IMR-90 (cell line): ENCODE results near the gene LYRM2. TPM values are rescaled to one million over a fixed set of nuclear protein-coding genes. Genes with fewer than 3 reads are reported as not detected.
A peak's percentile ranks its signal among the peaks of the same experiment; 100 is the strongest.

Source experiments
- ATAC-seq: fragments of 200-7000 bp; cut with Tn5 transposase; 2 replicates; pipeline ENCODE4 v1.9.1; 2020; ENCODE audit warnings: low read depth, mild to moderate bottlenecking, moderate library complexity
- BruUV-seq: library from RNA; stranded (reverse); fragments of 400-500 nt; replicated peaks from 2 replicates; lab custom pipeline; 2021; lab: Mats Ljungman, UMichigan
- CTCF ChIA-PET: fragments of 300-600 bp; formaldehyde crosslinking; extraction: SDS; loops from one replicate; lab custom pipeline; 2021; ENCODE audit warnings: antibody characterized with exemption; lab: Yijun Ruan, JAX
- POLR2A ChIA-PET: fragments of 300-600 bp; sonication (Branson Sonifier 250); formaldehyde crosslinking; loops from one replicate; lab custom pipeline; 2022; ENCODE audit warnings: antibody characterized with exemption; ENCODE audit not compliant: unreplicated experiment; lab: Charles Lee
- DNase-seq: peaks from one replicate; pipeline ENCODE4 v3.0.0; 2013
- H2AFZ ChIP-seq: replicated peaks from 2 replicates; pipeline ENCODE3; 2013; ENCODE audit warnings: low read length, mild to moderate bottlenecking; ENCODE audit not compliant: poor library complexity
- H2AK5ac ChIP-seq: 2 replicates; pipeline ENCODE4 v1.6.1; 2013; ENCODE audit warnings: low read depth, low read length, inconsistent platforms
- H2AK9ac ChIP-seq: replicated peaks from 2 replicates; pipeline ENCODE3; 2013; ENCODE audit warnings: mild to moderate bottlenecking, low read depth, low read length, moderate library complexity; ENCODE audit not compliant: poor library complexity
- H2BK120ac ChIP-seq: 2 replicates; pipeline ENCODE4 v1.6.1; 2013; ENCODE audit warnings: low read depth, low read length, inconsistent platforms
- H2BK15ac ChIP-seq: 3 replicates; pipeline ENCODE4 v1.6.1; 2013; ENCODE audit warnings: low read depth, low read length, inconsistent platforms
- H2BK20ac ChIP-seq: 2 replicates; pipeline ENCODE4 v1.6.1; 2013; ENCODE audit warnings: low read depth, mild to moderate bottlenecking, inconsistent platforms, low read length, moderate library complexity
- H2BK5ac ChIP-seq: 2 replicates; pipeline ENCODE4 v1.6.1; 2013; ENCODE audit warnings: mild to moderate bottlenecking, low read depth, low read length, inconsistent platforms; ENCODE audit not compliant: poor library complexity, severe bottlenecking
- H3K14ac ChIP-seq: replicated peaks from 2 replicates; pipeline ENCODE4 v1.6.1; 2013; ENCODE audit warnings: low read depth, low read length, inconsistent platforms
- H3K18ac ChIP-seq: 2 replicates; pipeline ENCODE4 v1.6.1; 2013; ENCODE audit warnings: low read depth, low read length, control low read depth
- H3K23ac ChIP-seq: 2 replicates; pipeline ENCODE4 v1.6.1; 2013; ENCODE audit warnings: low read depth, low read length, inconsistent platforms
- H3K27ac ChIP-seq: 2 replicates; pipeline ENCODE4 v1.5.1; 2013; ENCODE audit warnings: mild to moderate bottlenecking, control low read depth, low read length; ENCODE audit not compliant: insufficient read depth
- H3K27me3 ChIP-seq: 2 replicates; pipeline ENCODE4 v1.6.1; 2013; ENCODE audit warnings: low read length; ENCODE audit not compliant: control insufficient read depth, insufficient read depth
- H3K36me3 ChIP-seq: 2 replicates; pipeline ENCODE4 v1.6.1; 2013; ENCODE audit warnings: low read length, mixed read lengths; ENCODE audit not compliant: control insufficient read depth, insufficient read depth
- H3K4ac ChIP-seq: 2 replicates; pipeline ENCODE4 v1.6.1; 2013; ENCODE audit warnings: low read depth, low read length, inconsistent platforms
- H3K4me1 ChIP-seq: 2 replicates; pipeline ENCODE4 v1.6.1; 2013; ENCODE audit warnings: low read length, mixed read lengths; ENCODE audit not compliant: control insufficient read depth, insufficient read depth
- H3K4me2 ChIP-seq: 2 replicates; pipeline ENCODE4 v1.6.1; 2013; ENCODE audit warnings: low read depth, mild to moderate bottlenecking, control low read depth, low read length, moderate library complexity
- H3K4me3 ChIP-seq: 2 replicates; pipeline ENCODE4 v1.5.1; 2013; ENCODE audit warnings: low read depth, mild to moderate bottlenecking, control low read depth, low read length, moderate library complexity; ENCODE audit not compliant: insufficient read depth
- H3K56ac ChIP-seq: 2 replicates; pipeline ENCODE4 v1.6.1; 2013; ENCODE audit warnings: low read length, inconsistent platforms; ENCODE audit not compliant: insufficient read depth; ENCODE audit errors: extremely low read depth
- H3K79me1 ChIP-seq, 2 experiments: 2 replicates each; pipeline ENCODE4 v1.6.1; 2013; ENCODE audit warnings: low read length in 2 of 2, inconsistent platforms in 1 of 2, low read depth in 1 of 2
- H3K9ac ChIP-seq: 2 replicates; pipeline ENCODE4 v1.6.1; 2013; ENCODE audit warnings: low read depth, low read length, control low read depth
- H3K9me1 ChIP-seq: 2 replicates; pipeline ENCODE4 v1.6.1; 2013; ENCODE audit warnings: low read length, inconsistent platforms; ENCODE audit not compliant: insufficient read depth
- H3K9me3 ChIP-seq: 2 replicates; pipeline ENCODE4 v1.6.1; 2013; ENCODE audit warnings: low read length; ENCODE audit not compliant: control insufficient read depth, insufficient read depth
- H4K20me1 ChIP-seq: 2 replicates; pipeline ENCODE4 v1.6.1; 2013; ENCODE audit warnings: low read length, inconsistent platforms; ENCODE audit not compliant: insufficient read depth
- H4K5ac ChIP-seq: 2 replicates; pipeline ENCODE4 v1.6.1; 2013; ENCODE audit warnings: mild to moderate bottlenecking, low read depth, low read length, control low read depth
- H4K8ac ChIP-seq, 2 experiments: 2 replicates each; pipeline ENCODE4 v1.6.1; 2013; ENCODE audit warnings: low read depth in 2 of 2, low read length in 2 of 2, control low read depth in 1 of 2, inconsistent platforms in 1 of 2
- H4K91ac ChIP-seq: 2 replicates; pipeline ENCODE4 v1.6.1; 2013; ENCODE audit warnings: low read depth, low read length, inconsistent platforms; ENCODE audit not compliant: insufficient read depth
- BHLHE40 ChIP-seq: fragments of 150-350 bp; IDR thresholded peaks from 2 replicates; pipeline ENCODE4 v1.6.1; 2016; ENCODE audit warnings: mild to moderate bottlenecking, low read depth, low read length
- CEBPB ChIP-seq: IDR thresholded peaks from 2 replicates; pipeline ENCODE4 v1.6.1; 2012; ENCODE audit warnings: low read depth, low read length, improper control_type of control experiment
- CHD1 ChIP-seq: IDR thresholded peaks from 2 replicates; pipeline ENCODE4 v1.6.1; 2012; ENCODE audit warnings: low read depth, low read length, improper control_type of control experiment
- FOS ChIP-seq: fragments of 150-350 bp; IDR thresholded peaks from 2 replicates; pipeline ENCODE4 v1.6.1; 2016; ENCODE audit warnings: low read depth, low read length
- MAFK ChIP-seq: IDR thresholded peaks from 2 replicates; pipeline ENCODE4 v1.6.1; 2012; ENCODE audit warnings: low read depth, low read length, improper control_type of control experiment
- MAZ ChIP-seq: IDR thresholded peaks from 2 replicates; pipeline ENCODE4 v1.6.1; 2012; ENCODE audit warnings: low read depth, mild to moderate bottlenecking, low read length, improper control_type of control experiment, moderate library complexity, borderline replicate concordance
- MXI1 ChIP-seq: IDR thresholded peaks from 2 replicates; pipeline ENCODE4 v1.6.1; 2012; ENCODE audit warnings: low read depth, mild to moderate bottlenecking, low read length, moderate library complexity, borderline replicate concordance
- NFE2L2 ChIP-seq: fragments of 150-350 bp; IDR thresholded peaks from 2 replicates; pipeline ENCODE4 v1.6.1; 2016; ENCODE audit warnings: low read depth, mild to moderate bottlenecking, low read length
- POLR2A ChIP-seq: IDR thresholded peaks from 2 replicates; pipeline ENCODE4 v1.6.1; 2012; ENCODE audit warnings: mild to moderate bottlenecking, low read depth, low read length
- RAD21 ChIP-seq: IDR thresholded peaks from 2 replicates; pipeline ENCODE4 v1.6.1; 2012; ENCODE audit warnings: low read length, improper control_type of control experiment
- RCOR1 ChIP-seq: IDR thresholded peaks from 2 replicates; pipeline ENCODE4 v1.6.1; 2012; ENCODE audit warnings: mild to moderate bottlenecking, low read length, improper control_type of control experiment; ENCODE audit not compliant: insufficient replicate concordance
- RFX5 ChIP-seq: IDR thresholded peaks from 2 replicates; pipeline ENCODE4 v1.8.0; 2012; ENCODE audit warnings: low read depth, mild to moderate bottlenecking, low read length, moderate library complexity
- SMC3 ChIP-seq: fragments of 150-350 bp; IDR thresholded peaks from 2 replicates; pipeline ENCODE4 v1.6.1; 2016; ENCODE audit warnings: low read depth, mild to moderate bottlenecking, antibody characterized with exemption, low read length, moderate library complexity
- WGBS, 2 experiments: methylation state at CpG; one replicate each; pipeline versions ENCODE4 v1.1.5 to v1.1.7; 2013; ENCODE audit warnings: missing lambda C conversion rate in 2 of 2; ENCODE audit not compliant: insufficient read length in 1 of 2; ENCODE audit errors: extremely low coverage in 2 of 2; 5-methylcytosine and 5-hydroxymethylcytosine counted together
- dilution Hi-C: fragments of 300-500 bp; cut with HindIII; formaldehyde crosslinking; loops from one replicate; pipeline ENCODE4 v1.14.3; 2018; ENCODE audit warnings: low sequenced_read_pairs; ENCODE audit not compliant: unreplicated experiment
- in situ Hi-C: fragments of 300-500 bp; cut with MboI; formaldehyde crosslinking; loops from 3 replicates; pipeline ENCODE4 v1.14.3; 2019; ENCODE audit warnings: low sequenced_read_pairs, inconsistent platforms, mixed read lengths
- intact Hi-C: fragments of 100-400 bp; cut with micrococcal nuclease; formaldehyde crosslinking; loops from 2 replicates; pipeline ENCODE4 v1.10.0; 2022
- polyA plus RNA-seq, 3 experiments: library from polyadenylated mRNA; depleted of rRNA; stranded (reverse); fragments of >200 nt; gene quantifications; 2 replicates each; pipeline ENCODE4 v1.2.3, GENCODE V29; 2012; ENCODE audit warnings: low replicate concordance in 1 of 3
- total RNA-seq: library from RNA; depleted of rRNA; stranded (reverse); fragments of >200 nt; gene quantifications from 2 replicates; pipeline ENCODE4 v1.2.3, GENCODE V29; 2012
- TF ChIP-seq, protein P1 (sequence below): fragments of 150-350 bp; IDR thresholded peaks from 2 replicates; pipeline ENCODE4 v1.6.1; 2017; ENCODE audit warnings: mild to moderate bottlenecking, antibody characterized with exemption, low read length, low read depth
- TF ChIP-seq, protein P2 (sequence below): fragments of 150-350 bp; IDR thresholded peaks from 2 replicates; pipeline ENCODE4 v1.6.1; 2016; ENCODE audit warnings: low read depth, mild to moderate bottlenecking, low read length, moderate library complexity, borderline replicate concordance
- TF ChIP-seq, protein P3 (sequence below): conservative IDR thresholded peaks from 2 replicates; pipeline ENCODE4 v1.5.1; 2012; ENCODE audit warnings: mild to moderate bottlenecking, low read depth, low read length, improper control_type of control experiment

Gene LYRM2
- total and polyA plus RNA-seq, 2 of the 4 experiments (the other 2 are of a cell fraction): 14.0 to 24.0 TPM

DNA sequence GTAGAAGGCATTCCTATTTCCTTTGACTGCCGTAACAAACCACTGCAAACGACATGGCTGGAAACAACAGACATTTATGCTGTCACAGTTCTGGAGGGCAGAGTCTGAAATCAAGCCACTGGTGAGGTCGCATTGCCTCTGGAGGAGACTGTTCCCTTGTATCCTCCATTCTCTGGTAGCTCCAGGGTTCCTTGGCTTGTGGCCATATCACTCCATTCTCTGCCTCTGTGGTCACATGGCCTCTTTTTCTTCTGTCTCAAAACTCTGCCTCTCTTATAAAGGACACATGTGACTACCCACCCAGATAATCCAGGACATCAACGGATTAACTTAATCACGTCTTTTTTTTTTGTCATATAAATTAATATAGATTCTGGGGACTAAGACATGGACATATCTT lies 84.4 kb downstream of the LYRM2 start:
- ATAC-seq: no peak
- H3K9me1 ChIP-seq: no peaks in the 10 kb centered on the region
- WGBS, 2 experiments: 17% methylated on average over 1 of the region's 5 CpGs; no CpG with 5 or more reads in 1 of the 2 experiments

More for the DNA sequence above, 84.4 kb downstream of the LYRM2 start:
- no peak for DNase-seq
- CTCF ChIA-PET: no interaction called here
- no peak overlapping the region for H3K23ac ChIP-seq
- H3K27ac ChIP-seq: no peak overlapping the region
- H3K9ac ChIP-seq: no peak overlapping the region
- no peak overlapping the region for H2BK120ac ChIP-seq
- TF ChIP-seq MXI1 (no peak), FOS (no peak), CHD1 (no peak), RCOR1 (no peak), RAD21 (no peak), BHLHE40 (no peak), MAFK (no peak), POLR2A (no peak), CEBPB (no peak), NFE2L2 (no peak), MAZ (no peak), RFX5 (no peak), SMC3 (no peak)
- TF ChIP-seq, protein P1, sequence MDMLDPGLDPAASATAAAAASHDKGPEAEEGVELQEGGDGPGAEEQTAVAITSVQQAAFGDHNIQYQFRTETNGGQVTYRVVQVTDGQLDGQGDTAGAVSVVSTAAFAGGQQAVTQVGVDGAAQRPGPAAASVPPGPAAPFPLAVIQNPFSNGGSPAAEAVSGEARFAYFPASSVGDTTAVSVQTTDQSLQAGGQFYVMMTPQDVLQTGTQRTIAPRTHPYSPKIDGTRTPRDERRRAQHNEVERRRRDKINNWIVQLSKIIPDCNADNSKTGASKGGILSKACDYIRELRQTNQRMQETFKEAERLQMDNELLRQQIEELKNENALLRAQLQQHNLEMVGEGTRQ: no peak
- TF ChIP-seq, protein P2, sequence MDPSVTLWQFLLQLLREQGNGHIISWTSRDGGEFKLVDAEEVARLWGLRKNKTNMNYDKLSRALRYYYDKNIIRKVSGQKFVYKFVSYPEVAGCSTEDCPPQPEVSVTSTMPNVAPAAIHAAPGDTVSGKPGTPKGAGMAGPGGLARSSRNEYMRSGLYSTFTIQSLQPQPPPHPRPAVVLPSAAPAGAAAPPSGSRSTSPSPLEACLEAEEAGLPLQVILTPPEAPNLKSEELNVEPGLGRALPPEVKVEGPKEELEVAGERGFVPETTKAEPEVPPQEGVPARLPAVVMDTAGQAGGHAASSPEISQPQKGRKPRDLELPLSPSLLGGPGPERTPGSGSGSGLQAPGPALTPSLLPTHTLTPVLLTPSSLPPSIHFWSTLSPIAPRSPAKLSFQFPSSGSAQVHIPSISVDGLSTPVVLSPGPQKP: no peak
- TF ChIP-seq, protein P3, sequence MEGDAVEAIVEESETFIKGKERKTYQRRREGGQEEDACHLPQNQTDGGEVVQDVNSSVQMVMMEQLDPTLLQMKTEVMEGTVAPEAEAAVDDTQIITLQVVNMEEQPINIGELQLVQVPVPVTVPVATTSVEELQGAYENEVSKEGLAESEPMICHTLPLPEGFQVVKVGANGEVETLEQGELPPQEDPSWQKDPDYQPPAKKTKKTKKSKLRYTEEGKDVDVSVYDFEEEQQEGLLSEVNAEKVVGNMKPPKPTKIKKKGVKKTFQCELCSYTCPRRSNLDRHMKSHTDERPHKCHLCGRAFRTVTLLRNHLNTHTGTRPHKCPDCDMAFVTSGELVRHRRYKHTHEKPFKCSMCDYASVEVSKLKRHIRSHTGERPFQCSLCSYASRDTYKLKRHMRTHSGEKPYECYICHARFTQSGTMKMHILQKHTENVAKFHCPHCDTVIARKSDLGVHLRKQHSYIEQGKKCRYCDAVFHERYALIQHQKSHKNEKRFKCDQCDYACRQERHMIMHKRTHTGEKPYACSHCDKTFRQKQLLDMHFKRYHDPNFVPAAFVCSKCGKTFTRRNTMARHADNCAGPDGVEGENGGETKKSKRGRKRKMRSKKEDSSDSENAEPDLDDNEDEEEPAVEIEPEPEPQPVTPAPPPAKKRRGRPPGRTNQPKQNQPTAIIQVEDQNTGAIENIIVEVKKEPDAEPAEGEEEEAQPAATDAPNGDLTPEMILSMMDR: no peak
- H4K20me1 ChIP-seq: no peaks in the 10 kb centered on the region
- peak overlapping the region; percentile 6 for H2AFZ ChIP-seq
- H3K27me3 ChIP-seq: no peaks in the 10 kb centered on the region; the same call in 1 of the 2 replicates
- no peak overlapping the region for H2BK20ac ChIP-seq
- H3K4ac ChIP-seq: no peak overlapping the region
- no peak overlapping the region for H3K14ac ChIP-seq
- in situ Hi-C loops (no loop called here), dilution Hi-C loops (no loop called here), intact Hi-C loops (no loop called here)
- H3K4me2 ChIP-seq: no peak overlapping the region
- no peaks in the 10 kb centered on the region for H3K9me3 ChIP-seq
- no peak overlapping the region for H3K18ac ChIP-seq
- H3K36me3 ChIP-seq: no peaks in the 10 kb centered on the region
- no peaks in the 10 kb centered on the region for H3K79me1 ChIP-seq
- H3K56ac ChIP-seq: no peak overlapping the region
- no peak overlapping the region for H4K91ac ChIP-seq
- no peak overlapping the region for H4K8ac ChIP-seq
- no peak overlapping the region for H2AK5ac ChIP-seq
- no peak overlapping the region for H2BK5ac ChIP-seq
- no peak overlapping the region for H2BK15ac ChIP-seq
- H2AK9ac ChIP-seq: no peak overlapping the region
- no peak overlapping the region for H4K5ac ChIP-seq
- no peak overlapping the region for H3K4me3 ChIP-seq
- no TSS peak for BruUV-seq
- POLR2A ChIA-PET: no interaction called here
- H3K4me1 ChIP-seq: no peaks in the 10 kb centered on the region
